Mononuclear cell (primary cell): Measurements from ENCODE around the gene SLC25A42. TPM values are rescaled to one million over a fixed set of nuclear protein-coding genes. Genes with fewer than 3 reads are reported as not detected.
"Not testable (repeated sequence)": the region's sequence is repeated elsewhere in the genome, so short reads cannot be mapped to it uniquely, and the experiment has no call there.

Experiments
- H3K27me3 ChIP-seq: 2 replicates; pipeline ENCODE4 v1.6.0; 2011; ENCODE audit warnings: low read length, control low read depth; ENCODE audit not compliant: insufficient read depth
- H3K4me1 ChIP-seq: 2 replicates; pipeline ENCODE4 v1.5.1; 2011; ENCODE audit warnings: mild to moderate bottlenecking, low read length, control low read depth; ENCODE audit not compliant: insufficient read depth
- H3K4me3 ChIP-seq: 2 replicates; pipeline ENCODE4 v1.5.1; 2011; ENCODE audit warnings: mild to moderate bottlenecking, low read length, moderate library complexity
- H3K9me3 ChIP-seq: 2 replicates; pipeline ENCODE4 v1.5.1; 2011; ENCODE audit warnings: low read depth, mild to moderate bottlenecking, control low read depth, low read length
- total RNA-seq: library from RNA; depleted of rRNA; stranded (reverse); fragments of >200 nt; gene quantifications from one replicate; pipeline ENCODE4 v1.2.3, GENCODE V29; 2012

Gene SLC25A42
- total RNA-seq, 1 donor: 6.4 TPM

- Histone ChIP-seq H3K4me3 (no peak overlapping the region), H3K4me1 (no peaks in the 10 kb centered on the region), H3K9me3 (no peaks in the 10 kb centered on the region)
Observed at GRCh38 chr19:19120308-19121231, 56.8 kb downstream of the SLC25A42 start.

GRCh38 chr19:19121371-19121770 lies 57.6 kb downstream of the SLC25A42 start:
- Histone ChIP-seq H3K4me3 (no peak overlapping the region), H3K4me1 (no peaks in the 10 kb centered on the region), H3K27me3 (no peaks in the 10 kb centered on the region), H3K9me3 (no peaks in the 10 kb centered on the region)

More at GRCh38 chr19:19120308-19121231, 56.8 kb downstream of the SLC25A42 start:
- no peaks in the 10 kb centered on the region for H3K27me3 ChIP-seq

GRCh38 chr19:19122902-19123301 lies 59.1 kb downstream of the SLC25A42 start:
- no peaks in the 10 kb centered on the region for H3K9me3 ChIP-seq
- no peaks in the 10 kb centered on the region for H3K27me3 ChIP-seq
- no peaks in the 10 kb centered on the region for H3K4me1 ChIP-seq
- H3K4me3 ChIP-seq: no peak overlapping the region

GRCh38 chr19:19123386-19123785 lies 59.6 kb downstream of the SLC25A42 start:
- Histone ChIP-seq H3K27me3 (no peaks in the 10 kb centered on the region), H3K4me1 (no peaks in the 10 kb centered on the region), H3K4me3 (no peak overlapping the region), H3K9me3 (no peaks in the 10 kb centered on the region)

GRCh38 chr19:19126102-19126501 lies 62.3 kb downstream of the SLC25A42 start:
- Histone ChIP-seq H3K4me3 (no peak overlapping the region), H3K9me3 (no peaks in the 10 kb centered on the region), H3K4me1 (no peaks in the 10 kb centered on the region), H3K27me3 (no peaks in the 10 kb centered on the region)

- Histone ChIP-seq H3K4me3 (no peak overlapping the region), H3K9me3 (no peaks in the 10 kb centered on the region), H3K4me1 (peaks cover 7% of the 10 kb centered on the region), H3K27me3 (no peaks in the 10 kb centered on the region)
Observed at GRCh38 chr19:19131989-19132388, 68.2 kb downstream of the SLC25A42 start.

- Histone ChIP-seq H3K4me1 (peaks cover 11% of the 10 kb centered on the region), H3K4me3 (no peak overlapping the region), H3K9me3 (no peaks in the 10 kb centered on the region), H3K27me3 (no peaks in the 10 kb centered on the region)
Observed at GRCh38 chr19:19132912-19133311, 69.1 kb downstream of the SLC25A42 start.

- peaks cover 19% of the 10 kb centered on the region for H3K4me1 ChIP-seq
- no peaks in the 10 kb centered on the region for H3K9me3 ChIP-seq
- no peaks in the 10 kb centered on the region for H3K27me3 ChIP-seq
Observed at GRCh38 chr19:19133985-19134384, 70.2 kb downstream of the SLC25A42 start.

GRCh38 chr19:19134687-19135158 lies 70.9 kb downstream of the SLC25A42 start:
- Histone ChIP-seq H3K4me1 (peaks cover 19% of the 10 kb centered on the region), H3K27me3 (no peaks in the 10 kb centered on the region), H3K9me3 (no peaks in the 10 kb centered on the region), H3K4me3 (no peak overlapping the region)

More at GRCh38 chr19:19133985-19134384, 70.2 kb downstream of the SLC25A42 start:
- no peak overlapping the region for H3K4me3 ChIP-seq

- H3K27me3 ChIP-seq, H3K4me3 ChIP-seq: not testable (repeated sequence)
Observed at GRCh38 chr19:19135713-19136112, 71.9 kb downstream of the SLC25A42 start.

GRCh38 chr19:19137556-19138108 lies 73.8 kb downstream of the SLC25A42 start:
- Histone ChIP-seq H3K27me3 (no peaks in the 10 kb centered on the region), H3K9me3 (no peaks in the 10 kb centered on the region), H3K4me3 (peak overlapping the region; percentile 57), H3K4me1 (peaks cover 19% of the 10 kb centered on the region)

More at GRCh38 chr19:19135713-19136112, 71.9 kb downstream of the SLC25A42 start:
- peaks cover 19% of the 10 kb centered on the region for H3K4me1 ChIP-seq
- H3K9me3 ChIP-seq: not testable (repeated sequence)

- peaks cover 19% of the 10 kb centered on the region for H3K4me1 ChIP-seq
- no peaks in the 10 kb centered on the region for H3K9me3 ChIP-seq
- no peaks in the 10 kb centered on the region for H3K27me3 ChIP-seq
- peak within 1 kb of the TSS; percentile 57 for H3K4me3 ChIP-seq
Observed at GRCh38 chr19:19138109-19138981, 74.6 kb downstream of the SLC25A42 start, which contains the start of gene TMEM161A. Gene TMEM161A (minus strand): TSS chr19:19138478. CDS start chr19:19138428, 50 bp downstream.

- H3K27me3 ChIP-seq: no peaks in the 10 kb centered on the region
- H3K4me1 ChIP-seq: peaks cover 15% of the 10 kb centered on the region
- H3K4me3 ChIP-seq: no peak overlapping the region
- H3K9me3 ChIP-seq: no peaks in the 10 kb centered on the region
Observed at GRCh38 chr19:19139876-19140229, 76.1 kb downstream of the SLC25A42 start.

- H3K4me1 ChIP-seq: peaks cover 12% of the 10 kb centered on the region
- no peaks in the 10 kb centered on the region for H3K9me3 ChIP-seq
- H3K4me3 ChIP-seq: no peak overlapping the region
- no peaks in the 10 kb centered on the region for H3K27me3 ChIP-seq
Observed at GRCh38 chr19:19140476-19140875, 76.7 kb downstream of the SLC25A42 start.

- no peak overlapping the region for H3K4me3 ChIP-seq
- H3K9me3 ChIP-seq: no peaks in the 10 kb centered on the region
- H3K27me3 ChIP-seq: no peaks in the 10 kb centered on the region
- peaks cover 12% of the 10 kb centered on the region for H3K4me1 ChIP-seq
Observed at GRCh38 chr19:19142347-19142746, 78.6 kb downstream of the SLC25A42 start.
